ENCODE data around the gene MERTK. TPM values are rescaled to one million over a fixed set of nuclear protein-coding genes. Genes with fewer than 3 reads are reported as not detected.

MERTK gene
- total and polyA plus RNA-seq, 2 of the 13 experiments (the other 11 are each of a cell fraction or from before 2014, with no cell fraction given), result 37.3 to 44.7 TPM

DNA sequence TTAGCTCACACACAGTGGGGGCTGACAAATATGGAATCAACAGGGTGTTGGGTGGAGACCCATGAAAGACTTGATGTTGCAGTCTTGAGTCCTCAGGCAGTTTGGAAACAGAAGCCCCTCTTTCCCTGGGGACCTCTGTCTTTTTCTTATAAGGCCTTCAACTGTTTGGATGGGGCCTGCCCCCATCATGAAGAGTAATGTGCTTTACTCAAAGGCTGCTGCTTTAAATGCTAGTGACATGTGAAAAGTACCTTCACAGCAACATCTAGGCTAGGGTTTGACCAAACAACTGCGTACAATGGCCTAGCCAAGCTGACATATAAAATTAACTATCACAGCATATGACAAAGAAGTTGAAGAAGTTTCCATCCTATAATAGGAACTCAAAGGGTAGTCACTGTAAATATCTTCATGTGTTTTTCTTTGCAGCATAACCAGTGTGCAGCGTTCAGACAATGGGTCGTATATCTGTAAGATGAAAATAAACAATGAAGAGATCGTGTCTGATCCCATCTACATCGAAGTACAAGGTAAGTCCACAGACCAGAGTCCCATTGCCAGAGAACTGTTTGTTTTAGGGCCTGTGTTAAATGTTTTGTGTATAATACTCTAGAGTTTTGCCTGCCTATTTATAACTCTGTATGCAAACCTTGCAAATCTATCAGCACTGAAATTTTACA, 46.3 kb downstream of the MERTK start (continued):
- no peak for TF ChIP-seq ZNF737 (CRISPR knock-in tag; IDR thresholded peaks at IDR 0.05; ENCODE audit: borderline replicate concordance)
- no peak for TF ChIP-seq PHF8 (CRISPR knock-in tag; IDR thresholded peaks at IDR 0.05)
- TF ChIP-seq ZBTB1 (CRISPR knock-in tag; IDR thresholded peaks at IDR 0.05; ENCODE audit: borderline replicate concordance), result no peak
- no peak for TF ChIP-seq MYNN (CRISPR knock-in tag; IDR thresholded peaks at IDR 0.05; ENCODE audit: low read depth)
- TF ChIP-seq SMC3 (IDR thresholded peaks at IDR 0.05; ENCODE audit: low read length), result no peak
- TF ChIP-seq ZNF816 (CRISPR knock-in tag; IDR thresholded peaks at IDR 0.05; ENCODE audit: borderline replicate concordance), result peak; percentile 34; the same call in 1 of the 2 replicates
- no peak for TF ChIP-seq ZNF33A (CRISPR knock-in tag; IDR thresholded peaks at IDR 0.05; ENCODE audit: borderline replicate concordance)
- TF ChIP-seq PITX1 (CRISPR knock-in tag; IDR thresholded peaks at IDR 0.05), result peak; percentile 27; the same call in 1 of the 2 replicates
- TF ChIP-seq ZZZ3 (CRISPR knock-in tag; IDR thresholded peaks at IDR 0.05; ENCODE audit: borderline replicate concordance), result no peak
- TF ChIP-seq ZNF841 (CRISPR knock-in tag; IDR thresholded peaks at IDR 0.05; ENCODE audit: borderline replicate concordance), result no peak
- TF ChIP-seq, protein P1, sequence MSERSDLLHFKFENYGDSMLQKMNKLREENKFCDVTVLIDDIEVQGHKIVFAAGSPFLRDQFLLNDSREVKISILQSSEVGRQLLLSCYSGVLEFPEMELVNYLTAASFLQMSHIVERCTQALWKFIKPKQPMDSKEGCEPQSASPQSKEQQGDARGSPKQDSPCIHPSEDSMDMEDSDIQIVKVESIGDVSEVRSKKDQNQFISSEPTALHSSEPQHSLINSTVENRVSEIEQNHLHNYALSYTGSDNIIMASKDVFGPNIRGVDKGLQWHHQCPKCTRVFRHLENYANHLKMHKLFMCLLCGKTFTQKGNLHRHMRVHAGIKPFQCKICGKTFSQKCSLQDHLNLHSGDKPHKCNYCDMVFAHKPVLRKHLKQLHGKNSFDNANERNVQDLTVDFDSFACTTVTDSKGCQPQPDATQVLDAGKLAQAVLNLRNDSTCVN (CRISPR knock-in tag; IDR thresholded peaks at IDR 0.05; ENCODE audit: borderline replicate concordance), result no peak
- TF ChIP-seq ZNF644 (CRISPR knock-in tag; IDR thresholded peaks at IDR 0.05; ENCODE audit: low read depth), result 0 out of 2 replicates have a peak, but pooled peaks have one; percentile 53
- TF ChIP-seq TBX2 (CRISPR knock-in tag; IDR thresholded peaks at IDR 0.05; ENCODE audit: borderline replicate concordance), result 0 out of 2 replicates have a peak, but pooled peaks have one; percentile 51
- TF ChIP-seq NCOA2 (CRISPR knock-in tag; IDR thresholded peaks at IDR 0.05), result peak; percentile 62
- no peak for TF ChIP-seq ZSCAN29 (CRISPR knock-in tag; conservative IDR thresholded peaks at IDR 0.05)
- TF ChIP-seq, protein P2, sequence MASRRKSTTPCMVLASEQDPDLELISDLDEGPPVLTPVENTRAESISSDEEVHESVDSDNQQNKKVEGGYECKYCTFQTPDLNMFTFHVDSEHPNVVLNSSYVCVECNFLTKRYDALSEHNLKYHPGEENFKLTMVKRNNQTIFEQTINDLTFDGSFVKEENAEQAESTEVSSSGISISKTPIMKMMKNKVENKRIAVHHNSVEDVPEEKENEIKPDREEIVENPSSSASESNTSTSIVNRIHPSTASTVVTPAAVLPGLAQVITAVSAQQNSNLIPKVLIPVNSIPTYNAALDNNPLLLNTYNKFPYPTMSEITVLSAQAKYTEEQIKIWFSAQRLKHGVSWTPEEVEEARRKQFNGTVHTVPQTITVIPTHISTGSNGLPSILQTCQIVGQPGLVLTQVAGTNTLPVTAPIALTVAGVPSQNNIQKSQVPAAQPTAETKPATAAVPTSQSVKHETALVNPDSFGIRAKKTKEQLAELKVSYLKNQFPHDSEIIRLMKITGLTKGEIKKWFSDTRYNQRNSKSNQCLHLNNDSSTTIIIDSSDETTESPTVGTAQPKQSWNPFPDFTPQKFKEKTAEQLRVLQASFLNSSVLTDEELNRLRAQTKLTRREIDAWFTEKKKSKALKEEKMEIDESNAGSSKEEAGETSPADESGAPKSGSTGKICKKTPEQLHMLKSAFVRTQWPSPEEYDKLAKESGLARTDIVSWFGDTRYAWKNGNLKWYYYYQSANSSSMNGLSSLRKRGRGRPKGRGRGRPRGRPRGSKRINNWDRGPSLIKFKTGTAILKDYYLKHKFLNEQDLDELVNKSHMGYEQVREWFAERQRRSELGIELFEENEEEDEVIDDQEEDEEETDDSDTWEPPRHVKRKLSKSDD (CRISPR knock-in tag; IDR thresholded peaks at IDR 0.05; ENCODE audit: low read depth), result no peak
- no peak for TF ChIP-seq NFRKB (IDR thresholded peaks at IDR 0.05)
- no peak for TF ChIP-seq ZNF468 (CRISPR knock-in tag; IDR thresholded peaks at IDR 0.05)
- no peak; the same call in 1 of the 2 replicates for TF ChIP-seq GATAD1 (CRISPR knock-in tag; IDR thresholded peaks at IDR 0.05)
- TF ChIP-seq ZNF431 (CRISPR knock-in tag; IDR thresholded peaks at IDR 0.05; ENCODE audit: borderline replicate concordance, low read depth), result no peak
- no peak for TF ChIP-seq SRY (CRISPR knock-in tag; IDR thresholded peaks at IDR 0.05)
- TF ChIP-seq JUN (CRISPR knock-in tag; IDR thresholded peaks at IDR 0.05), result no peak
- no peak for TF ChIP-seq AHR (CRISPR knock-in tag; IDR thresholded peaks at IDR 0.05)
- no peak for TF ChIP-seq KLF9 (CRISPR knock-in tag; IDR thresholded peaks at IDR 0.05; ENCODE audit: low read depth)
- no peak for TF ChIP-seq SCMH1 (CRISPR knock-in tag; IDR thresholded peaks at IDR 0.05; ENCODE audit: borderline replicate concordance)
- TF ChIP-seq CREB1 (IDR thresholded peaks at IDR 0.05), result no peak
- TF ChIP-seq CREB1 (CRISPR knock-in tag; IDR thresholded peaks at IDR 0.05), result peak; percentile 63; the same call in 1 of the 2 replicates
- no peak for TF ChIP-seq ZFP1 (CRISPR knock-in tag; IDR thresholded peaks at IDR 0.05)
- TF ChIP-seq DR1 (CRISPR knock-in tag; IDR thresholded peaks at IDR 0.05), result no peak
- no peak for TF ChIP-seq ZNF230 (CRISPR knock-in tag; IDR thresholded peaks at IDR 0.05)
